Ovary (tissue), 9 donors: ENCODE measurements around the gene LPAR5. TPM values are rescaled to one million over a fixed set of nuclear protein-coding genes. Genes with fewer than 3 reads are reported as not detected.
"Not testable (repeated sequence)": the region's sequence is repeated elsewhere in the genome, so short reads cannot be mapped to it uniquely, and the experiment has no call there.

ENCODE experiments used
- DNase-seq, 5 donors: peaks; one replicate each; pipeline ENCODE4 v3.0.0-alpha.2; 2019 to 2020
- H3K27ac ChIP-seq, 2 donors: fragments of 200-600 bp; one replicate each; pipeline versions ENCODE4 v1.5.1 to v1.8.0; 2019 to 2022
- H3K27me3 ChIP-seq: fragments of 200-600 bp; one replicate; pipeline ENCODE4 v1.8.0; 2022
- H3K36me3 ChIP-seq: fragments of 200-600 bp; sonication (generic); one replicate; pipeline ENCODE4 v1.5.1; 2019
- H3K4me1 ChIP-seq: one replicate; pipeline ENCODE4 v1.8.1; 2013; ENCODE audit warnings: mild to moderate bottlenecking, moderate library complexity; ENCODE audit not compliant: insufficient read depth
- H3K4me3 ChIP-seq: fragments of 200-600 bp; sonication (generic); one replicate; pipeline ENCODE4 v1.5.1; 2017
- H3K9me3 ChIP-seq, 2 donors: fragments of 200-600 bp in 1 of 2; sonication (generic) in 1 of 2; one replicate each; pipeline versions ENCODE4 v1.5.1 to v1.8.1; 2013 to 2019; ENCODE audit warnings: mild to moderate bottlenecking in 1 of 2, moderate library complexity in 1 of 2
- CTCF ChIP-seq, 3 donors: fragments of 450-650 bp in 2 of 3; fragments of 200-600 bp in 1 of 3; IDR thresholded peaks; one replicate each; pipeline versions ENCODE4 v1.5.1 to v1.8.0; 2016 to 2022; ENCODE audit warnings: antibody characterized with exemption in 3 of 3, mild to moderate bottlenecking in 1 of 3
- EP300 ChIP-seq: sonication (generic); formaldehyde crosslinking; IDR thresholded peaks from one replicate; pipeline ENCODE4 v1.6.1; 2017; ENCODE audit warnings: antibody characterized with exemption
- POLR2A ChIP-seq: fragments of 450-650 bp; IDR thresholded peaks from one replicate; pipeline ENCODE4 v1.6.1; 2017; ENCODE audit warnings: antibody characterized with exemption, mild to moderate bottlenecking, moderate library complexity
- WGBS, 3 donors: extraction: QIAGEN DNeasy Blood & Tissue Kit in 1 of 3; methylation state at CpG; one replicate each; pipeline versions ENCODE4 v1.1.5 to v1.1.7; 2013 to 2017; 5-methylcytosine and 5-hydroxymethylcytosine counted together
- intact Hi-C, 4 donors: fragments of 100-400 bp; cut with DNase I; formaldehyde crosslinking; loops; one replicate each; pipeline versions ENCODE4 v1.11.0 to v1.15.1; 2022 to 2023
- polyA plus RNA-seq, 2 donors: library from polyadenylated mRNA; stranded (reverse); fragments of 200-250 nt in 1 of 2; fragments of 350-450 nt in 1 of 2; fragmentation: Illumina TruSeq in 1 of 2; extraction: RNeasy Lipid Tissue Mini Kit (QIAGEN cat#74804) in 1 of 2; gene quantifications; one replicate each; pipeline ENCODE4 v1.2.3, GENCODE V29; 2013 to 2014
- total RNA-seq, 7 donors: library from RNA; depleted of rRNA in 2 of 7; stranded (reverse); fragments of >200 nt in 2 of 7; fragmentation: NEBNext Ultra II Directional in 3 of 7; extraction: Animal tissue kit (Norgen Biotek cat#: 25700) in 3 of 7; gene quantifications; one replicate each; pipeline versions ENCODE4 v1.1.0 to v1.2.4, GENCODE V29; 2016 to 2023
- donor health status: DM: no; HTN: no; CAD: no; lungs with moderate emphysema.
- donor health status: DM: no; HTN: no; CAD: no.
- donor health status: Bipolar disorder and iron deficiency.
- donor health status: DM: yes; HTN: yes; CAD: no.
- donor health status: DM: no; HTN: no; CAD: no.
- donor health status: DM: yes; HTN: yes; CAD: no.

Gene LPAR5
- total and polyA plus RNA-seq, 9 donors = 0.57 to 2.6 (median 1.3) TPM

- no peaks in the 10 kb centered on the region for H3K9me3 ChIP-seq
- peak overlapping the region; percentile 93 to 97 for H3K27ac ChIP-seq
- peak overlapping the region; percentile 98 for H3K4me3 ChIP-seq
- intact Hi-C loops = no loop called here
- 5 to 6% (median 5%) methylated on average over 18 of the region's 18 CpGs for WGBS, 3 donors
- TF ChIP-seq POLR2A (no peak), CTCF (IDR thresholded peaks at IDR 0.05) (no peak), EP300 (no peak)
- peaks cover 23% of the 10 kb centered on the region for H3K4me1 ChIP-seq
- DNase-seq = peak in 1 of 5 donors; percentile 37
- no peaks in the 10 kb centered on the region for H3K27me3 ChIP-seq
- no peaks in the 10 kb centered on the region for H3K36me3 ChIP-seq
Observed at GRCh38 chr12:6605421-6606330, 30.1 kb downstream of the LPAR5 start.

GRCh38 chr12:6604259-6605029 is 31.3 kb downstream of the LPAR5 start:
- Histone ChIP-seq H3K4me3 (peak overlapping the region; percentile 98), H3K36me3 (no peaks in the 10 kb centered on the region), H3K27ac (no peak overlapping the region), H3K9me3 (no peaks in the 10 kb centered on the region), H3K4me1 (peaks cover 23% of the 10 kb centered on the region), H3K27me3 (no peaks in the 10 kb centered on the region)
- 48 to 63% (median 56%) methylated on average over 6 of the region's 6 CpGs for WGBS, 3 donors
- intact Hi-C loops = loop anchor here in 2 of 4 donors (5.0 kb wide), 1 partner anchor 37 kb away; the partner anchor contains the start of gene NOP2 (in 2 of the 2)
- no peak for DNase-seq
- TF ChIP-seq EP300 (no peak), CTCF (IDR thresholded peaks at IDR 0.05) (no peak), POLR2A (no peak)

- peak in 1 of 5 donors; percentile 30 for DNase-seq
- intact Hi-C loops = loop anchor here in 2 of 4 donors (5.0 kb wide), 1 partner anchor 36 kb away; the partner anchor contains the start of gene NOP2 (in 2 of the 2)
- WGBS, 3 donors = 18 to 23% (median 22%) methylated on average over 5 to 6 of the region's 6 CpGs
- no peak for TF ChIP-seq POLR2A
- TF ChIP-seq CTCF (IDR thresholded peaks at IDR 0.05) = no peak
- TF ChIP-seq EP300 = no peak
- Histone ChIP-seq H3K4me1 (peaks cover 23% of the 10 kb centered on the region), H3K36me3 (no peaks in the 10 kb centered on the region), H3K9me3 (no peaks in the 10 kb centered on the region), H3K4me3 (no peak overlapping the region), H3K27ac (no peak overlapping the region), H3K27me3 (no peaks in the 10 kb centered on the region)
Observed at GRCh38 chr12:6603095-6603567, 32.6 kb downstream of the LPAR5 start.

DNA sequence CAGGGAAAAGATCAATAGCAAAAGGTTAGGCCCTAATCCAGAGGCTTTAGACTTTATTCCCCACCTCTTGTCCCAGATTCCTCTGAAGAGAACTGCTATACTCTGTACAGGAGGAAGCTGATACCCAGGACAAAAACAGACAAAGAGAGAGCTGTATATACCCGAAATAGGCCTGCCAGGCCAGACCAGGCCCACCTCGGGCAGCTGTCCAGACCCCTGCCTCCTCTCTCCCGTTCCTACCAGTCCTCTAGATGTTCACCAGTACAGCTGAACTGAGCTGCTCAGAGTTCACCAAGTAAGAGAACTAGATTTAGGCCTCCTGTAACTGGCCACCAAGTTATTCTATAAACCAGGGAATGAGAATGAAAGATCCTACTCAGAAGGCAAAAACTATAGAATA is 33.2 kb downstream of the LPAR5 start:
- Histone ChIP-seq H3K4me3 (no peak overlapping the region), H3K36me3 (no peaks in the 10 kb centered on the region), H3K27ac (no peak overlapping the region), H3K27me3 (no peaks in the 10 kb centered on the region), H3K9me3 (no peaks in the 10 kb centered on the region), H3K4me1 (peaks cover 23% of the 10 kb centered on the region)
- no peak for DNase-seq
- intact Hi-C loops = loop anchor here in 2 of 4 donors (5.0 kb wide), 1 partner anchor 35 kb away; the partner anchor contains the start of gene NOP2 (in 2 of the 2)
- TF ChIP-seq EP300 = no peak
- no peak for TF ChIP-seq CTCF (IDR thresholded peaks at IDR 0.05)
- TF ChIP-seq POLR2A = no peak
- WGBS, 3 donors = 27 to 42% (median 33%) methylated on average over 3 of the region's 3 CpGs

DNA sequence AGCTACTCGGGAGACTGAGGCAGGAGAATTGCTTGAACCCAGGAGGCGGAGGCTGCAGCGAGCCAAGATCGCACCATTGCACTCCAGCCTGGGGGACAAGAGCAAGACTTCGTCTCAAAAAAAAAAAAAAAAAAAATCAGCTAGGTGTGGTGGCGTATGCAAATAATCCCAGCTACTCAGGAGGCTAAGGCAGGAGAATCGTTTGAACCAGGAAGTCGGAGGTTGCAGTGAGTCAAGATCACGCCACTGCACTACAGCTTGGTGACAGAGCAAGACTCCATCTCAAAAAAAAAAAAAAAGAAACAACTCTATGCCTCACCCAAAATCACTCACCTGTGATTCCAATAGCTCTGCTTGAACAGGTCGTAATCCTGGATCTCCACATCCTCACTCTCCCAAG is 40.1 kb downstream of the LPAR5 start:
- H3K36me3 ChIP-seq, H3K9me3 ChIP-seq, DNase-seq, intact Hi-C loops, H3K4me1 ChIP-seq, H3K4me3 ChIP-seq, H3K27me3 ChIP-seq, H3K27ac ChIP-seq: not testable (repeated sequence)
- 88 to 90% (median 89%) methylated on average over 10 of the region's 10 CpGs for WGBS, 3 donors
